Measurements from ENCODE around the gene CROCC2.

Gene CROCC2

DNA sequence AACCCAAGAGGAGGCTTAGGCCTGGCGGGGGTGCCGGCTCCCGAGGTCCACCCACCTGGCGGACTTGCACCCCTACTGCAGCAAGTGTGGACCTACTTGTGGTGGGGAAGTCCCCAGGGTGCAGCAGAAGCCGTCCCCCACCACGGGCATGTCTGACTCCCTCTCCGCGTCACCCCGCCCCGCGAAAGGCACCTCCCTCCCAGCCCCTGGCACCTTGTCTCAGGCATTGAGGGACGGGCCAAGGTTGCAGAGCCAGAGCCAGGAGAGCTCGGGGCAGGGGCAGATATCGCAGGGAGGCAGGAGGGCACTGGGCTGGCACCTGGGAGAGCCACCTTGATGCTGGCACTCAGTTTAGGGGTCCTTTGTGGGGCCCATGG is 19.0 kb downstream of the CROCC2 start:
- Histone ChIP-seq H3K4me3 (replicated peaks; ENCODE audit: insufficient read depth, low read length) (no peak overlapping the region), H3K27me3 (ENCODE audit: insufficient read depth, poor library complexity, severe bottlenecking) (peaks cover 4% of the 10 kb centered on the region), H3K27ac (replicated peaks) (no peak overlapping the region)
- no peak for DNase-seq (ENCODE audit: low read depth in 1 of 2, low spot score in 1 of 2)
- TF ChIP-seq, protein P1, sequence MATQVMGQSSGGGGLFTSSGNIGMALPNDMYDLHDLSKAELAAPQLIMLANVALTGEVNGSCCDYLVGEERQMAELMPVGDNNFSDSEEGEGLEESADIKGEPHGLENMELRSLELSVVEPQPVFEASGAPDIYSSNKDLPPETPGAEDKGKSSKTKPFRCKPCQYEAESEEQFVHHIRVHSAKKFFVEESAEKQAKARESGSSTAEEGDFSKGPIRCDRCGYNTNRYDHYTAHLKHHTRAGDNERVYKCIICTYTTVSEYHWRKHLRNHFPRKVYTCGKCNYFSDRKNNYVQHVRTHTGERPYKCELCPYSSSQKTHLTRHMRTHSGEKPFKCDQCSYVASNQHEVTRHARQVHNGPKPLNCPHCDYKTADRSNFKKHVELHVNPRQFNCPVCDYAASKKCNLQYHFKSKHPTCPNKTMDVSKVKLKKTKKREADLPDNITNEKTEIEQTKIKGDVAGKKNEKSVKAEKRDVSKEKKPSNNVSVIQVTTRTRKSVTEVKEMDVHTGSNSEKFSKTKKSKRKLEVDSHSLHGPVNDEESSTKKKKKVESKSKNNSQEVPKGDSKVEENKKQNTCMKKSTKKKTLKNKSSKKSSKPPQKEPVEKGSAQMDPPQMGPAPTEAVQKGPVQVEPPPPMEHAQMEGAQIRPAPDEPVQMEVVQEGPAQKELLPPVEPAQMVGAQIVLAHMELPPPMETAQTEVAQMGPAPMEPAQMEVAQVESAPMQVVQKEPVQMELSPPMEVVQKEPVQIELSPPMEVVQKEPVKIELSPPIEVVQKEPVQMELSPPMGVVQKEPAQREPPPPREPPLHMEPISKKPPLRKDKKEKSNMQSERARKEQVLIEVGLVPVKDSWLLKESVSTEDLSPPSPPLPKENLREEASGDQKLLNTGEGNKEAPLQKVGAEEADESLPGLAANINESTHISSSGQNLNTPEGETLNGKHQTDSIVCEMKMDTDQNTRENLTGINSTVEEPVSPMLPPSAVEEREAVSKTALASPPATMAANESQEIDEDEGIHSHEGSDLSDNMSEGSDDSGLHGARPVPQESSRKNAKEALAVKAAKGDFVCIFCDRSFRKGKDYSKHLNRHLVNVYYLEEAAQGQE (IDR thresholded peaks at IDR 0.05; ENCODE audit: insufficient replicate concordance, low read depth) = no peak
- TF ChIP-seq SPI1 (IDR thresholded peaks at IDR 0.05; ENCODE audit: borderline replicate concordance, low read depth) (no peak), POLR2AphosphoS5 (IDR thresholded peaks at IDR 0.05; ENCODE audit: low read depth) (no peak), GABPA (IDR thresholded peaks at IDR 0.05; ENCODE audit: low read depth) (no peak)
- TF ChIP-seq, protein P2, sequence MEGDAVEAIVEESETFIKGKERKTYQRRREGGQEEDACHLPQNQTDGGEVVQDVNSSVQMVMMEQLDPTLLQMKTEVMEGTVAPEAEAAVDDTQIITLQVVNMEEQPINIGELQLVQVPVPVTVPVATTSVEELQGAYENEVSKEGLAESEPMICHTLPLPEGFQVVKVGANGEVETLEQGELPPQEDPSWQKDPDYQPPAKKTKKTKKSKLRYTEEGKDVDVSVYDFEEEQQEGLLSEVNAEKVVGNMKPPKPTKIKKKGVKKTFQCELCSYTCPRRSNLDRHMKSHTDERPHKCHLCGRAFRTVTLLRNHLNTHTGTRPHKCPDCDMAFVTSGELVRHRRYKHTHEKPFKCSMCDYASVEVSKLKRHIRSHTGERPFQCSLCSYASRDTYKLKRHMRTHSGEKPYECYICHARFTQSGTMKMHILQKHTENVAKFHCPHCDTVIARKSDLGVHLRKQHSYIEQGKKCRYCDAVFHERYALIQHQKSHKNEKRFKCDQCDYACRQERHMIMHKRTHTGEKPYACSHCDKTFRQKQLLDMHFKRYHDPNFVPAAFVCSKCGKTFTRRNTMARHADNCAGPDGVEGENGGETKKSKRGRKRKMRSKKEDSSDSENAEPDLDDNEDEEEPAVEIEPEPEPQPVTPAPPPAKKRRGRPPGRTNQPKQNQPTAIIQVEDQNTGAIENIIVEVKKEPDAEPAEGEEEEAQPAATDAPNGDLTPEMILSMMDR (IDR thresholded peaks at IDR 0.05; ENCODE audit: insufficient read depth, low read length) = no peak

DNA sequence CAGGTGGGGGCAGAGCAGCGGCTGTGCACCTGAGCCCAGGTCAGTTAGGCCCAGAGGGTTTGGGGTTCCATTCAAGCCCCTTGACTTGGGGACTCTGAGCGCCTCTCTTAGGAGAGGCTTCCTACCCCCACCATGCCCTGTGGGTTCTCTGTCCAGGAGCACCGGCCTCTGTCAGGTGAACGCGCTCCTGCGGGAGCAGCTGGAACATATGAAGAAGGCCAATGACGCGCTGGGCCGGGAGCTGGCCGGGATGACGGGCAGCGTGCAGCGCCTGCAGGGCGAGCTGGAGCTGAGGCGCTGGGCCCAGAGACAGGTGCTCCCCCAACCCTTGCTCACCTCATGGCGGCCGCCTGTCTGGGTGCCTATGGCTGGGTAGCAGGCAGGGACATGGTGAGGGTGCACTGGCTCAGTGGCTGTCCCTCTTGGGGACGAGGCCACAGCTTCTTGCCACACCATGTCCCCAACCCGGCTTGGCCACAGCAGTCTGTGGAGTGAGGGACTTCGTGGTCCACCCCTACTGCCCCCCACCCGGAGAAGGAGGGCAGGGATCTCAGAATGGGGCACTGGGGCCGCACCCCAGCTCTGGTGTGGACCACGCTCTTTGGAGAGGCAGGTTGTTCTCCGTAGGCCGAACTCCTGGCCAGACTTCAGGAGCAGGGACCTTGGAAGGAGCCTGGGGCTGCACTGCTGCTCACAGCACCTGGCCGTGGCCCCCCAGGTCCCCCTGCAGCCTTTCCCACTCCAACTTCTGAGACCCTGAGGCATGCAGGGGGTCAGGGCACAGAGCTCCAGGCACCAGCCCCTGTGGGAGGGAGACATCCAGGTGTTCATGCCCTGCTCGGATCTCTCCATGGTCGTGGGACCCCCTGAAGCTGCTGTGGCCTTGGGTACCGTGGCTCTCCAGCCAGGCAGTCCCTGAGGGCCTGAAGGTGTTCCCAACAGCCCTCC is 19.7 kb downstream of the CROCC2 start:
- no peak overlapping the region for H3K4me3 ChIP-seq (replicated peaks; ENCODE audit: insufficient read depth, low read length)
- TF ChIP-seq, protein P2 (IDR thresholded peaks at IDR 0.05; ENCODE audit: insufficient read depth, low read length) = no peak
- TF ChIP-seq, protein P1 (IDR thresholded peaks at IDR 0.05; ENCODE audit: insufficient replicate concordance, low read depth) = no peak
- TF ChIP-seq SPI1 (IDR thresholded peaks at IDR 0.05; ENCODE audit: borderline replicate concordance, low read depth) (no peak), POLR2AphosphoS5 (IDR thresholded peaks at IDR 0.05; ENCODE audit: low read depth) (no peak), GABPA (IDR thresholded peaks at IDR 0.05; ENCODE audit: low read depth) (no peak)
- H3K27me3 ChIP-seq (ENCODE audit: insufficient read depth, poor library complexity, severe bottlenecking) = peaks cover 4% of the 10 kb centered on the region
- no peak for DNase-seq (ENCODE audit: low read depth in 1 of 2, low spot score in 1 of 2)
- no peak overlapping the region for H3K27ac ChIP-seq (replicated peaks)

DNA sequence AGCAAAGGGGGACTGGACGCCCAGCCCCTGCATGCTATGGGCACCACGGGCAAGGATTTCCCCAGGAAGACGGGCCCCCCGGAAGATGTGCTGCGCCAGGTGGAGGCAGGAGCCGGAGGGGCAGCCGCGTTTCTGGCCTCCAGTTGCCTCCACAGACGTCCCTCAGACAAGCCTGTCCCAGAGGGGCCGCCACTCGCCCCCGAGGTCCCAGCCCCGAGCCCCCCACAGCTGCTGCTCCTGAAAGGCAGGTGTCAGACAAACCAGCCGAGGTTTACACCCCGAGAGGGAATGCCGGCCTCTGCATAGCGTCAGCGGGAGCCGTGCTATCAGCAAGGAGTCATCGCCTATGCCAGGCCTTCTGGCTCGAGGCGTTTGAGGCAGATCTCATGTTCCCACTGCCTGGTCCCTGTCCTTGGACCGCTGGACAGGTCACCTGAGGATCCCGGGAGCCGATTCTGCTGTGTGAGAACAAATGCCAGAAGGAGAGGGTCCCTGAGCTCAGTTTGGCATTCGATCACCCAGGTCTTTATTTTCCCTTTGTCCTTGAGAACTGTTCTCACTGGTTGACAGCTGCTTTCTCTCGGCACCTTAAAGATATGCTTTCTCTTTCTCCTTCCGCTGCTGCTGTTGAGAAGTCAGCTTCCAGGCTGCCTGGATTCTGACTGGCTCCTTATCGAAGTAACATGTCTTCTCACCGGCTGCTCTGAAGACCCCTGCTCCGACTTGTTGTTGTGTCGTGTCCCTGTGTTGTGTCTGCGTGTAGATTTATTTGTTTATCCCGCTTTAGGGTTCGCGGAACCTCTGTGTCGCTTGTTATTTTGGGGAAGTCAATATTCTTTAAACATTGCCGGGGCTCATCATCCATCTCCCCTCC is 20.6 kb downstream of the CROCC2 start:
- Histone ChIP-seq H3K27me3 (ENCODE audit: insufficient read depth, poor library complexity, severe bottlenecking) (peaks cover 4% of the 10 kb centered on the region), H3K27ac (replicated peaks) (no peak overlapping the region), H3K4me3 (replicated peaks; ENCODE audit: insufficient read depth, low read length) (no peak overlapping the region)
- DNase-seq (ENCODE audit: low read depth in 1 of 2, low spot score in 1 of 2) = no peak
- TF ChIP-seq SPI1 (IDR thresholded peaks at IDR 0.05; ENCODE audit: borderline replicate concordance, low read depth) = no peak
- TF ChIP-seq POLR2AphosphoS5 (IDR thresholded peaks at IDR 0.05; ENCODE audit: low read depth) = no peak
- TF ChIP-seq GABPA (IDR thresholded peaks at IDR 0.05; ENCODE audit: low read depth) = no peak
- TF ChIP-seq, protein P2 (IDR thresholded peaks at IDR 0.05; ENCODE audit: insufficient read depth, low read length) = no peak
- TF ChIP-seq, protein P1 (IDR thresholded peaks at IDR 0.05; ENCODE audit: insufficient replicate concordance, low read depth) = no peak

All from HL-60 (cell line).